Prostate gland (tissue), 2 donors: Measurements from ENCODE around the gene TAF1L. TPM values are rescaled to one million over a fixed set of nuclear protein-coding genes. Genes with fewer than 3 reads are reported as not detected.
"Not testable (repeated sequence)": the region's sequence is repeated elsewhere in the genome, so short reads cannot be mapped to it uniquely, and the experiment has no call there.

Source experiments
- DNase-seq: peaks from one replicate; pipeline ENCODE4 v3.0.0-alpha.2; 2019; ENCODE audit warnings: low spot score
- H3K27ac ChIP-seq, 2 donors: fragments of 200-600 bp; sonication (generic); 2 replicates each; pipeline ENCODE4 v1.5.1; 2017 to 2019
- H3K27me3 ChIP-seq: fragments of 200-600 bp; sonication (generic); replicated peaks from 2 replicates; pipeline ENCODE4 v1.5.1; 2019; ENCODE audit not compliant: insufficient read depth
- H3K36me3 ChIP-seq, 2 donors: fragments of 200-600 bp; sonication (generic); 1 replicate in 1 of 2; 2 replicates in 1 of 2; pipeline versions ENCODE4 v1.5.1 to v1.8.1; 2017 to 2019
- H3K4me1 ChIP-seq: fragments of 200-600 bp; sonication (generic); replicated peaks from 2 replicates; pipeline ENCODE4 v1.5.1; 2019
- H3K4me3 ChIP-seq, 2 donors: fragments of 200-600 bp; sonication (generic); 2 replicates each; pipeline ENCODE4 v1.5.1; 2017 to 2019
- H3K9me3 ChIP-seq: fragments of 200-600 bp; sonication (generic); 2 replicates; pipeline ENCODE4 v1.5.1; 2017
- POLR2A ChIP-seq: fragments of 450-650 bp; IDR thresholded peaks from one replicate; pipeline ENCODE4 v1.6.1; 2016; ENCODE audit warnings: antibody characterized with exemption, mild to moderate bottlenecking
- POLR2AphosphoS5 ChIP-seq: sonication (generic); formaldehyde crosslinking; IDR thresholded peaks from one replicate; pipeline ENCODE4 v1.6.1; 2017; ENCODE audit warnings: antibody characterized with exemption
- WGBS: methylation state at CpG from one replicate; pipeline ENCODE4 v1.1.5; 2018; 5-methylcytosine and 5-hydroxymethylcytosine counted together
- intact Hi-C: fragments of 100-400 bp; cut with DNase I; formaldehyde crosslinking; loops from one replicate; pipeline ENCODE4 v1.14.2; 2022
- total RNA-seq, 2 donors: library from RNA; depleted of rRNA; stranded (reverse); fragments of >200 nt; gene quantifications; one replicate each; pipeline ENCODE4 v1.1.0, GENCODE V29; 2016
- TF ChIP-seq, protein P1 (sequence below), 4 experiments: fragments of 200-600 bp in 2 of 4; fragments of 450-650 bp in 2 of 4; sonication (generic) in 2 of 4; IDR thresholded peaks; 1 replicate in 3 of 4; 2 replicates in 1 of 4; pipeline ENCODE4 v1.5.1; 2016 to 2019; ENCODE audit warnings: antibody characterized with exemption in 4 of 4, mild to moderate bottlenecking in 2 of 4, moderate library complexity in 2 of 4

Gene TAF1L
- total RNA-seq, 2 donors from 2014 or later: 2.0 TPM; not detected in 1

DNA sequence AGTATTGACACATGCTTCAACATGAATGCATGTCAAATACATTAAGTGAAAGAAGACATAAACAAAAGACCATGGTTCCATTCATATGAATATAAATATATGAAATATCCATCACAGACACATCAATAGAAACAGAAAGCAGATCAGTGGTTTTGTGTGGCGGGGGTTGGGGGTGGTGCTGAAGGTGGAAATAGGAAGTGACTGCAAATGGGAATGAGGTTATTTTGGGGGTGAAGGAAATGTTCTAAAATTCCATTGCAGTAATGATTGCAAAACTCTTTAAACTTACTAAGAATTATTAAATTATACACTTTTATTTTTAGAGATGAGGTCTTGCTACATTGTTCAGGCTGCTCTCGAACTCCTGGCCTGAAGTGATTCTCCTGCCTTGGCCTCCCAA, 28.7 kb downstream of the TAF1L start:
- WGBS: 85% methylated on average over 2 of the region's 2 CpGs
- DNase-seq: no peak
- Histone ChIP-seq H3K4me3 (no peak overlapping the region), H3K36me3 (no peaks in the 10 kb centered on the region), H3K4me1 (no peaks in the 10 kb centered on the region), H3K27me3 (no peaks in the 10 kb centered on the region), H3K27ac (no peak overlapping the region), H3K9me3 (no peaks in the 10 kb centered on the region)
- no peak for TF ChIP-seq POLR2AphosphoS5
- no peak for TF ChIP-seq POLR2A
- TF ChIP-seq, protein P1, sequence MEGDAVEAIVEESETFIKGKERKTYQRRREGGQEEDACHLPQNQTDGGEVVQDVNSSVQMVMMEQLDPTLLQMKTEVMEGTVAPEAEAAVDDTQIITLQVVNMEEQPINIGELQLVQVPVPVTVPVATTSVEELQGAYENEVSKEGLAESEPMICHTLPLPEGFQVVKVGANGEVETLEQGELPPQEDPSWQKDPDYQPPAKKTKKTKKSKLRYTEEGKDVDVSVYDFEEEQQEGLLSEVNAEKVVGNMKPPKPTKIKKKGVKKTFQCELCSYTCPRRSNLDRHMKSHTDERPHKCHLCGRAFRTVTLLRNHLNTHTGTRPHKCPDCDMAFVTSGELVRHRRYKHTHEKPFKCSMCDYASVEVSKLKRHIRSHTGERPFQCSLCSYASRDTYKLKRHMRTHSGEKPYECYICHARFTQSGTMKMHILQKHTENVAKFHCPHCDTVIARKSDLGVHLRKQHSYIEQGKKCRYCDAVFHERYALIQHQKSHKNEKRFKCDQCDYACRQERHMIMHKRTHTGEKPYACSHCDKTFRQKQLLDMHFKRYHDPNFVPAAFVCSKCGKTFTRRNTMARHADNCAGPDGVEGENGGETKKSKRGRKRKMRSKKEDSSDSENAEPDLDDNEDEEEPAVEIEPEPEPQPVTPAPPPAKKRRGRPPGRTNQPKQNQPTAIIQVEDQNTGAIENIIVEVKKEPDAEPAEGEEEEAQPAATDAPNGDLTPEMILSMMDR (IDR thresholded peaks at IDR 0.05): no peak
- intact Hi-C loops: no loop called here

DNA sequence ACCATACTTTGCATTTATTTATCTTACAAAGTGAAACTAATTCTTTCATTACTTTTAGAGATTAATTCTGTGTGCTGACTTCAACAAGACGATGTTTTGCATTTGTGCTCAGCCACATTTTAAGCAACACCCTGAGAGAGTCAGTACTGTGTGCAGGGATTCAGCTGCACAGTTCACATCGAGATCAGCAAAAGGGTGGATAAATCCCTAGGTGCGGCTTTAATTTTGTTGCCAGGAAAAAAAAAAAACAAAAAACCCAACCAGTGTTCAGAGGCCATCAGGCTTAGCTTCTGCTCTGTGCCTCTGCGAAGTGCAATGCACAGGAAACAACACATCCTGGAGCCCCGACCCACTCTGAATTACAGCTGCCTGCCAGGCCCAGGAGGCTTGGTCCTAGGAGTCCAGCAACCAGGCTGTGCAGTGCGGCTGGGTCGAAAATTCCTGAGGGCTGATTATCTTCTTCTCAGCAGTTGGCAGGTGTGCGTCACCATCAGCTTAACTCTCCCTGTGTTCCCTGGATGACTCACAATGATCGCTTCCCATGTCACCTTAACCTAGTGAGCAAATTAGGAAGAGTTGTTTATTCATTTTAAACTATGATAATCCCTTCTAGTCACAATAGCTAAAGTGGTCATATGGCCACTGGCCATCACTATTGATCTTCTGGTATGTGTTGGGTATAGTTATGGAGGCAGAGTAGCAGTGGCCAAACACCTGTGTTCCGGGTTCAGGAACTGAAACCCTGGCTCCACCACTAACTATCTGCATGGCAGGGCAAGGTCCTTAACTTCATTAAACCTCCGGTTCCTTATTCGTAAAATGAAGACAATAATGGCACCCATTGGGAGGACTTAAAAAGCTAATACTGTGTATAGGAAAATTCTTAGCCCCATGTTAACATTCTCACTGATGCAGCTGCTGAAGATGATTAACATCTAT, 31.3 kb downstream of the TAF1L start:
- H3K36me3 ChIP-seq: no peaks in the 10 kb centered on the region
- DNase-seq: no peak
- intact Hi-C loops: no loop called here
- no peaks in the 10 kb centered on the region for H3K27me3 ChIP-seq
- H3K4me1 ChIP-seq: no peaks in the 10 kb centered on the region
- H3K4me3 ChIP-seq: no peak overlapping the region
- 79% methylated on average over 12 of the region's 12 CpGs for WGBS
- TF ChIP-seq POLR2AphosphoS5 (no peak), POLR2A (no peak)
- TF ChIP-seq, protein P1 (IDR thresholded peaks at IDR 0.05): no peak
- H3K27ac ChIP-seq: no peak overlapping the region
- H3K9me3 ChIP-seq: no peaks in the 10 kb centered on the region

DNA sequence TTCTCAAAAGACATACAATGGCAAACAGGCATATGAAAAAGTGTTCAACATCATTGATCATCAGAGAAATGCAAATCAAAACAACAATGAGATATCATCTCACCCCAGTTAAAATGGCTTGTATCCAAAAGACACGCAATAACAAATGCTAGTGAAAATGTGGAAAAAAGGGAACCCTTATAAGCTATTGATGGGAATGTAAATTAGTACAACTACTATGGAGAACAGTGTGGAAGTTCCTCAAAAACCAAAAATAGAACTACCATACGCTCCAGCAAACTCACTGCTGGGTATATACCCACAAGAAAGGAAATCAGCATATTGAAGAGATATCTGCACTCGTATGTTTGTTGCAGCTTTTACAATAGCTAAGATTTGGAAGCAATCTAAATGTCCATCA, 36.4 kb downstream of the TAF1L start:
- intact Hi-C loops, H3K27me3 ChIP-seq, H3K4me3 ChIP-seq, H3K4me1 ChIP-seq, H3K9me3 ChIP-seq, H3K27ac ChIP-seq, H3K36me3 ChIP-seq, DNase-seq: not testable (repeated sequence)
- WGBS: 77% methylated on average over 3 of the region's 3 CpGs

DNA sequence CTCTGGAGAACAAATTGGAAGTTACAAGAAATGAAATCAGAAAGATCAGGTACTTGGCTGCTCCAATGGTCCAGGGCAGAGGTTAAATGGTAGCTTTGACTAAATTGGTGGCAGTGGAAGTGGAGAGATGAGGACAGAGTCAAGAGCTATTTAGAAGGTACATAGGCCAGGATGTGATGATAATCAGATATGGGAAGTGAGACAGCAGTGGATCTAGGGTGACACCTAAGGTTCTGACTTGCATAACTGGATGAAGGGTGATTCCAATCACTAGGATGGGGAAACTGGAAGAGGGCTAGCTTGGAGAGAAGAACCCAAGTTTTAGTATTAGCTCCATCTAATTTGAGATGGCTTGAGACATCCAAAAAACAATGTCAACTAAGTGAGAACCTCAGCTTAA, 38.5 kb downstream of the TAF1L start:
- Histone ChIP-seq H3K27me3 (no peaks in the 10 kb centered on the region), H3K4me3 (no peak overlapping the region), H3K9me3 (no peaks in the 10 kb centered on the region), H3K36me3 (no peaks in the 10 kb centered on the region), H3K4me1 (no peaks in the 10 kb centered on the region), H3K27ac (no peak overlapping the region)
- DNase-seq: no peak
- intact Hi-C loops: no loop called here
- TF ChIP-seq, protein P1 (IDR thresholded peaks at IDR 0.05): no peak
- TF ChIP-seq POLR2AphosphoS5 (no peak), POLR2A (no peak)

DNA sequence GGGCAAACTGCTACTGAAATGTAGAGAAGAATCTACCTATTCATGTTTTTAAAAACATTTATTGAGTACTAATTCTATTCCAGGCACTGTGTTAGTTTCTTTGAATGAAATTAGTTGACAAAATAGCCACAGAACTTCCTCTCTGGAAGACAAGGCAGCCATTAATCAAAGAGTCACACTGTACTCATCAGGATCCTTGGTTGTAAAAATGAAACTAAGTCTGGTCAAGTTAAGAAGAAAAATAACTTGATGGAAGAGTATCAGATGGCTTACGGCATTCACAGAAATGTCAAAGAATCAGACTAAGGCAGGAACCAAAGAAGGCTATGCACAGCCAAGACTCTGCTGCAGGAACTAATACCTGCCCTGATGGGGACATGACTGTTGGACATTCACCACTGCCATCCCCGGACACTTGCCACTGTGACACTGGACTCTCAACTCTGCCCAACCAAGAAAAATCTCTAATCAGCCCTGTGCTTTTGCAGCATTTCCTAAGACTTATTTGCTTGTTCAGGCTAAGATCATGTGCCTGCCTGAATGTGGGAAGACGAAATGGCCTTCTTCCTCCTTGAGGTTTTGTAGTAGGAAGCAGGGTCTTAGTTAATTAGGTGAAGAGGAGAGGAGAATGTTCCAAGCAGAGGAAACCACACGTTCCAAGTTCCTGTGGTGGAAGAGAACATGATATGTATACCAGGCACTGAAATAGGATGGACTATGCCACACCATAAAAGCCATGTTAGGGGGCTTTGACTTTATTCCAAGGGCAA, 39.2 kb downstream of the TAF1L start:
- H3K4me3 ChIP-seq: no peak overlapping the region
- H3K4me1 ChIP-seq: no peaks in the 10 kb centered on the region
- H3K27me3 ChIP-seq: no peaks in the 10 kb centered on the region
- no peak overlapping the region for H3K27ac ChIP-seq
- no peak for DNase-seq
- 70% methylated on average over 4 of the region's 4 CpGs for WGBS
- H3K36me3 ChIP-seq: no peaks in the 10 kb centered on the region
- H3K9me3 ChIP-seq: no peaks in the 10 kb centered on the region
- TF ChIP-seq, protein P1 (IDR thresholded peaks at IDR 0.05): no peak
- TF ChIP-seq POLR2AphosphoS5 (no peak), POLR2A (no peak)
- intact Hi-C loops: no loop called here
